Cardiac fibroblast (primary cell): ENCODE data around the gene FRMPD1.
A peak's percentile ranks its signal among the peaks of the same experiment; 100 is the strongest.

Experiments
- DNase-seq, 2 donors: peaks; one replicate each; pipeline versions ENCODE4 v3.0.0 to v3.0.0-alpha.2; 2010; ENCODE audit warnings: low read depth in 2 of 2
- H3K4me3 ChIP-seq, 2 donors: replicated peaks in 1 of 2; 1 replicate in 1 of 2; 2 replicates in 1 of 2; pipeline ENCODE4 v1.5.1; 2011; ENCODE audit warnings: low read depth in 2 of 2, low read length in 2 of 2, mild to moderate bottlenecking in 2 of 2, moderate library complexity in 1 of 2
- CTCF ChIP-seq: IDR thresholded peaks from one replicate; pipeline ENCODE4 v1.5.1; 2011; ENCODE audit warnings: low read depth, mild to moderate bottlenecking, low read length, inconsistent platforms

FRMPD1 gene

GRCh38 chr9:37632479-37632878, 18.3 kb upstream of the FRMPD1 start:
- no peak overlapping the region for H3K4me3 ChIP-seq
- TF ChIP-seq CTCF = no peak
- DNase-seq = no peak

GRCh38 chr9:37635808-37636207, 14.9 kb upstream of the FRMPD1 start:
- no peak for TF ChIP-seq CTCF
- DNase-seq = no peak
- H3K4me3 ChIP-seq = no peak overlapping the region

GRCh38 chr9:37636511-37637448, 14.0 kb upstream of the FRMPD1 start:
- no peak for DNase-seq
- H3K4me3 ChIP-seq = no peak overlapping the region
- TF ChIP-seq CTCF = no peak

- peak; percentile 6 to 18 for DNase-seq
- H3K4me3 ChIP-seq = no peak overlapping the region
- no peak for TF ChIP-seq CTCF
Observed at GRCh38 chr9:37639109-37639762, 11.5 kb upstream of the FRMPD1 start.

- TF ChIP-seq CTCF = no peak
- H3K4me3 ChIP-seq = no peak overlapping the region
- no peak for DNase-seq
Observed at GRCh38 chr9:37639841-37640240, 10.9 kb upstream of the FRMPD1 start.

- no peak overlapping the region for H3K4me3 ChIP-seq
- no peak for TF ChIP-seq CTCF
- no peak for DNase-seq
Observed at GRCh38 chr9:37640246-37640645, 10.5 kb upstream of the FRMPD1 start.
